SIG-M5 (cell line): ENCODE measurements around the gene RNU5D-1.
"Not testable (repeated sequence)": the region's sequence is repeated elsewhere in the genome, so short reads cannot be mapped to it uniquely, and the experiment has no call there.

Source experiments
- DNase-seq: peaks from one replicate; lab custom pipeline; 2025; lab: John Stamatoyannopoulos, UW

The RNU5D-1 gene

GRCh38 chr1:44730741-44731512 lies at the start of gene RNU5D-1:
RNU5D-1 (minus strand) TSS chr1:44731170.
- DNase-seq = peak; percentile 87

DNA sequence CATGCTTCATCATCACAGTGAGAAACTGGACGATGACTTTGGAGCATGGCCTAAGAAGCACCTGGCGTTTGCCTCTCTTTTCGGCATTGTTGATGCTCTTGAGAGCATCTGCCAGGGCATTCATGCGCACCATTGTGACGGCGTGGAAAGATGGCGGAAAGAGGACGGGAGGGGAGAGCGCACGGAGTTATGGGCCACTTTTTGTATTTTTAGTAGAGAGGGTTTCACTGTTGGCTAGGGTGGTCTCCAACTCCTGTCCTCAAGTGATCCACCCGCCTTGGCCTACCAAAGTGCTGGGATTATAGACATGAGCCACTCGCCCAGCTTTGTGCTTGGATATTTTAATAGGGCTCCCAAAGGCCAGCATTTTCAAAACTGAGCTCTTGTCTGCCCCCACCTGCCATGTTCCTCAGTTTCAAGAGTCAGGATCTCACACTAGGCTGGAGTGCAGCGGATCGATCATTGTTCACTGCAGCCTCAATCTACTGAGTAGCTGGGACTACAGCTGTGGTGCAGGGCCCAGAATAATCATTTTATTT lies 49.7 kb upstream of the RNU5D-1 start:
- DNase-seq = no peak

DNA sequence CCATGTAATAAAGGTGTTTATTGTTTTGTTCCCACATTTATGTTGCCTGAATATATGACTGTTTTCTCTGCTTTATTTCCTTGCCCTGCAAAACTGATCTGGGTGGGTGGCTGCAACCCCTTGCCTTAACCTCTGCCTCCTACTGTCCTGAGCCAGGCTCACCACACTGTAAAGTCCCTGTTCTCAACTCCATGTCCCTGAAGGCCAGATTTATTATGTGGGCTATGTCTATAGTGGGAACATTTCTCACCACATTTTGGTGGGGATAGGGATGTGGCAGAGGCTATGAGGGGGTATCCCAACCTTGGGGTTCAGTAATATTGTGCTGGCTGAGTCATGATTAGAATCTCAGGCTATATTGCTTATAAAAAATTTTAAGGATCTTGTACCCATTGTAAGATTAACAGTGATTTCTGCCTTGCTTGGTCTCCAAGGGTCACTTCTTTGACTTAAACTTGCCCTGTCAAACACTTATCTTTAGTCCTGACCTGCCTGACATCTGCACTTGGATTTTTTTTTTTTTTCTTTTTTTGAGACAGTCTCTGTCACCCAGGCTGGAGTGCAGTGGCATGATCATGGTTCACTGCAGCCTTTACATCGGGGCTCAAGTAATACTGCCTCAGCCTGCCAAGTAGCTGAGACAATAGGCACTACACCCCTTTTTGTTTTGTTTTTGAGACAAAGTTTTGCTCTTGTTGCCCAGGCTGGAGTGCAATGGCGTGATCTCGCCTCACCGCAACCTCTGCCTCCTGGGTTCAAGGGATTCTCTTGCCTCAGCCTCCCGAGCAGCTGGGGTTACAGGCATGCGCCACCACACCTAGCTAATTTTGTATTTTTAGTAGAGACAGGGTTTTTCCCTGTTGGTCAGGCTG lies 48.0 kb upstream of the RNU5D-1 start:
- DNase-seq = no peak

- no peak for DNase-seq
These were observed 47.1 kb upstream of the RNU5D-1 start for GRCh38 chr1:44777969-44778635.

- DNase-seq = no peak
These were observed 46.6 kb upstream of the RNU5D-1 start for GRCh38 chr1:44777547-44777946.

- DNase-seq = no peak
These were observed 45.7 kb upstream of the RNU5D-1 start for GRCh38 chr1:44776730-44777068.

DNA sequence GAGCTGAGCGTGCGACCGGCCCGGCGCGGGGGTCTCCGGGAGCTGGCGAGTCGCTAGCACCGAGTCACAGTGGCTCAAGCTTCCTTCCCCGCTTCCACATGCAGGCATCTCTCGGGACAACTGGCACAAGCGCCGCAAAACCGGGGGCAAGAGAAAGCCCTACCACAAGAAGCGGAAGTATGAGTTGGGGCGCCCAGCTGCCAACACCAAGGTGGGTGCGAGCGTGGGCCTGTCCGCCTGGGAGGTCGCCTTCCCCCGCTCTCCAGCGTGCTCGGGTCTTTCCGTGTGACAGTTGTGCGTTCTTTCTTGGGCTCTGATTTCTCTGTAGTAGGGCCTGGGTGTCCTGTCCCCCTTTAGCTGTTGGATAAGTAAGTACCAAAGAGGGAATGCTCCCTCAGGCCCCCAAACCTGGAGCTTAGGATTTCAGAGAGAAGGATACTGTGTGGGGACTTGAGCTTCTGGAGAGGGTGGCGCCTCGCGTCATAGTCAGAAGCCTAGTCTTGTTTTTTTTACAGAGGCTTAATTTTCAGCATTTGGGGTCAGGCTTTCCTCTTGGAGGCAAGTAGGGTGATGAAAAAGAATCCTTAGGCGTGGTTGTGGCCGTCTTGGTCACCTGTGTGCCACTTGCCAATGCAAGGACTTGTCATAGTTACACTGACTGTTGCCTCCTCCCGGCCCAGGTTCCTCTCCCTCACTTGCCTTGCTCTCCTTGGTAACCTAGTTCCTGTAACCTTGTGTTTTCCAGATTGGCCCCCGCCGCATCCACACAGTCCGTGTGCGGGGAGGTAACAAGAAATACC lies 45.2 kb upstream of the RNU5D-1 start:
- no peak for DNase-seq

GRCh38 chr1:44775078-44775929 lies 44.3 kb upstream of the RNU5D-1 start, which contains the start of gene RPS8:
RPS8 (plus strand) TSS chr1:44775540; CDS start chr1:44775597, 57 bp downstream.
- DNase-seq = no peak

- DNase-seq = not testable (repeated sequence)
These were observed 35.5 kb upstream of the RNU5D-1 start for GRCh38 chr1:44766421-44766820.

GRCh38 chr1:44760876-44761275 lies 29.9 kb upstream of the RNU5D-1 start:
- DNase-seq = no peak

- no peak for DNase-seq
These were observed 28.1 kb upstream of the RNU5D-1 start for GRCh38 chr1:44759077-44759476.

GRCh38 chr1:44757420-44757819 lies 26.4 kb upstream of the RNU5D-1 start:
- no peak for DNase-seq

DNA sequence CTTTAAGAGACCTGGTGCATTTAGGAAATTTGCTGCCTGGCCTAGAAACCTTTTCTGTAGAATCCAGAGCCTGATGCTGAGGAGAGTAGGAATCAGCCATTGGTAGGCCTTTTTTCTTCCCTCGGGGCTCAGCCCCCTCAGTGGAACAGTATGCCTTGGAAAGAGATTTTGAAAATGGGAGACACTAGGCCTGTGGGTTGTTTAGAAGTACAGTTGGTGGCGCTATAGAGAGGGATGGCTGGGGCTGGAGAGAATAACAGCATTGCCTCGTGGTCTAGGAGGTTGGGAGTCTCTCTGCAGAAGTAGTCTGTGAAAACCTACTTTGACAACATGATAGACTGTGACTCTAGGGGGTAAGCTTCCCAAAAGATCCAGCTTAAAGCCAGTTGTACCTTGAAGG lies 16.9 kb upstream of the RNU5D-1 start:
- no peak for DNase-seq

DNA sequence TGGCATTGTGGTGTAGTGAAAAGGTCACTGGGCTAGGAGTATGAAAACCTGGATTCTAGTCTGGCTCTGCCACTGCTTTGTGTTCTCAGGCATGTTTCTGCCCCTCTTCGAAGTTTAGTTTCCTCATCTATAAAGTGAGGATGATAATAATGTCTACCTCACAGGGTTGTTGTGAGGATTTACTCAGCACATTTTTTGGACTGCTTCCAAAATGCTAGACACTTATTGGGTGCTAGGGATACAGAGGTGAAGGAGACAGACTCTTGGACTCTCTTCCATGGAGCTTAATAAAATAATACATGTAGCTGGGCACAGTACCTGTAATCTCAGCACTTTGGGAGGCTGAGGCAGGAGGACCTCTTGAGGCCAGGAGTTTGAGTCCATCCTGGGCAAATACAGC lies 12.2 kb upstream of the RNU5D-1 start:
- DNase-seq = no peak

DNA sequence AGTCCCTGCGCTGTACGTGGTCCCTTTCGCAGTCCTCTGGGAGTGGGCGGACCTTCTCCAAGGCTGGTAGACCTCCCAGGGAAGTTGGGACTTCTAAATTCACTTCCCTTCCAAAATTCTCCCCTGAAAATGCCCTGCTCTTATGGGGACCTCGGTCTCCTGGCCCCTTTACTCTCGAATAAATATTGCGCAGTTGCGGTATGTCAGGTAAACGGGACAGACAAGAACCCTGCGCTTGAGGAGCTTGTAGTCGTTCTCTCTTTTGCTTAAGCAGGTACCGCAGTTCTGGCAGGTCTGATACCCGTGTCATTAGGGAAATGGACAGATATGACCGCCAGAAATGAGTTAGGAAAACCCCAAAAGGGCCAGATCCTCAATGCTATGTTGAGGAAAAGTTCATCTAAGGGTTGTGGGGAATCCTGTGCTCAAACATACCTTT lies 9.2 kb upstream of the RNU5D-1 start:
- no peak for DNase-seq

DNA sequence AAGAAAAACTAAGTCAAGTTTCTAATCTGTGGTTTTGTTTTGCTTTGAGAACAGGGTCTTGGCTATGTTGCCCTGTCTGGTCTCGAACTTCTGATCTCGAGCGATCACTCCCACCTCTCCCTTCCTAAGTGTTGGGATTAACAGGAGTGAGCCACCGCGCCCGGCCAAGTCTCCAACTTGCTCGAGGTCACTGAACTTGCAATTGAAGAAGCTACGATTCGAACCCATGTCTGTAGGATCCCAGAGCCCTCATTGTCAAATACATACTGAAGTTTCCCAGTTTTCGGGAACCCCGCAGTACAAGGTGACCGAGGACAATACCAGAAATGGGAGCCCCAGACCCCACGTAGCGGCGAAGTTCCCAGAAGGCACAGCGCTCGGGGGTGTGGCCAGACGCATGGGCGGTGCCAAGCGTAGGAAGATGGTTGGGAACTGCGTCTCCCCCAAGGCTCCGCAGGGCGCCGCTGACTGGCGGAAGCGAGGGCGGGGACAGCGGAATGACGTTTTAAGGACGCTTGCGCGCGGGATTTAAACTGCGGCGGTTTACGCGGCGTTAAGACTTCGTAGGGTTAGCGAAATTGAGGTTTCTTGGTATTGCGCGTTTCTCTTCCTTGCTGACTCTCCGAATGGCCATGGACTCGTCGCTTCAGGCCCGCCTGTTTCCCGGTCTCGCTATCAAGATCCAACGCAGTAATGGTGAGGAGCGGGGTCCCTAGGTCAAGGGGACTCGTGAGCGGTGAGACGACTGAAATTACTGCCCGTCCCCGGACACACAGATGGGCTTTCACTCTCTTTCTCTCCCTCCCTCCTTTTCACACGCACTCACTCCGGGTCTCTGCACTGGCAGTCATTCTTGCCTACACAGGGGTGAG lies 8.6 kb upstream of the RNU5D-1 start, which contains the start of gene KIF2C:
TSS of gene KIF2C (plus strand) at position 531 of the 872 bp plus-strand sequence. CDS start at position 627, 96 bp downstream.
- DNase-seq = peak; percentile 82

GRCh38 chr1:44738953-44739306 lies 8.0 kb upstream of the RNU5D-1 start:
- DNase-seq = not testable (repeated sequence)

- DNase-seq = no peak
These were observed 5.0 kb upstream of the RNU5D-1 start for GRCh38 chr1:44735992-44736391.

DNA sequence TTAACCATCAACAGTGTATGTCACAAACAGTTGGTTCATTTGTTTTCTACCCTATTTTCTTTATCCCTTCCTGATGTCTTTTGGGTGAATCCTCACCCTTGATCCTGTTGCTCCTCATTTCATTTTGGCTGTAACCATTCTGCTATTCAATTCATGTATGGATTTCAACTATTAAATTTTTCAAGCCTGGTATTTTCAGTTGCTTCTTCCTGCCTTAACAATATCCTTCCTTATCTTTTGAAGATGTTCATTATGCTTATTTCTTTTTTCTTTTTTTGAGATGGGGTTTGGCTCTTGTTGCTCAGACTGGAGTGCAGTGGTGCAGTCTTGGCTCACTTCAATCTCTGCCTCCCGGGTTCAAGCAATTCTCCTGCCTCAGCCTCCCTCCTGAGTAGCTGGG lies 2.8 kb upstream of the RNU5D-1 start:
- DNase-seq = no peak
